Transverse colon (tissue), 4 donors: ENCODE results near the gene ORM2. TPM values are rescaled to one million over a fixed set of nuclear protein-coding genes. Genes with fewer than 3 reads are reported as not detected.

ENCODE experiments used
- DNase-seq: peaks from one replicate; pipeline ENCODE4 v3.0.0-alpha.2; 2019
- H3K27ac ChIP-seq, 4 donors: fragments of 200-600 bp; sonication (generic); 2 replicates each; pipeline ENCODE4 v1.5.1; 2016 to 2018; ENCODE audit warnings: inconsistent platforms in 4 of 4
- H3K27me3 ChIP-seq: fragments of 200-600 bp; sonication (generic); 2 replicates; pipeline ENCODE4 v1.5.1; 2017; ENCODE audit warnings: inconsistent platforms
- H3K36me3 ChIP-seq, 4 donors: fragments of 200-600 bp; sonication (generic); 2 replicates each; pipeline ENCODE4 v1.5.1; 2017 to 2019; ENCODE audit warnings: inconsistent platforms in 4 of 4
- H3K4me1 ChIP-seq, 4 donors: fragments of 200-600 bp; sonication (generic); 2 replicates each; pipeline ENCODE4 v1.5.1; 2017 to 2020; ENCODE audit warnings: inconsistent platforms in 4 of 4
- H3K4me3 ChIP-seq, 4 donors: fragments of 200-600 bp; sonication (generic); 1 replicate in 1 of 4; 2 replicates in 3 of 4; pipeline versions ENCODE4 v1.5.1 to v1.6.1; 2017 to 2019; ENCODE audit warnings: inconsistent platforms in 4 of 4
- H3K9me3 ChIP-seq, 2 donors: fragments of 200-600 bp; sonication (generic); 2 replicates each; pipeline ENCODE4 v1.5.1; 2017 to 2019; ENCODE audit warnings: inconsistent platforms in 2 of 2
- EP300 ChIP-seq: sonication (generic); formaldehyde crosslinking; IDR thresholded peaks from one replicate; pipeline ENCODE4 v1.6.1; 2017; ENCODE audit warnings: antibody characterized with exemption, low read depth
- POLR2A ChIP-seq: fragments of 450-650 bp; IDR thresholded peaks from one replicate; pipeline ENCODE4 v1.6.1; 2016; ENCODE audit warnings: antibody characterized with exemption, mild to moderate bottlenecking, moderate library complexity
- POLR2AphosphoS5 ChIP-seq, 3 donors: sonication (generic); formaldehyde crosslinking; IDR thresholded peaks; one replicate each; pipeline ENCODE4 v1.6.1; 2016; ENCODE audit warnings: antibody characterized with exemption in 3 of 3
- WGBS, 2 donors: methylation state at CpG; one replicate each; pipeline ENCODE4 v1.1.5; 2018; ENCODE audit warnings: low coverage in 1 of 2; 5-methylcytosine and 5-hydroxymethylcytosine counted together
- in situ Hi-C, 4 donors: fragments of 200-750 bp; cut with MboI; loops; one replicate each; pipeline versions ENCODE4 v1.15.0 to v1.15.1; 2017; ENCODE audit warnings: low sequenced_read_pairs in 3 of 4, low pct_ligation_motif_present in 1 of 4, low pct_unique_long_range_greater_than_20kb in 1 of 4
- intact Hi-C: fragments of 100-400 bp; cut with DNase I; formaldehyde crosslinking; loops from one replicate; pipeline ENCODE4 v1.15.1; 2023; ENCODE audit warnings: low total_unique reads
- total RNA-seq, 4 donors: library from RNA; depleted of rRNA; stranded (reverse); fragments of >200 nt; gene quantifications; one replicate each; pipeline ENCODE4 v1.1.0, GENCODE V29; 2016
- TF ChIP-seq, protein P1 (sequence below), 5 experiments: fragments of 200-600 bp in 3 of 5; fragments of 450-650 bp in 2 of 5; sonication (generic) in 3 of 5; IDR thresholded peaks; 1 replicate in 2 of 5; 2 replicates in 3 of 5; pipeline ENCODE4 v1.5.1; 2016 to 2017; ENCODE audit warnings: antibody characterized with exemption in 5 of 5, inconsistent platforms in 3 of 5, mild to moderate bottlenecking in 2 of 5, moderate library complexity in 1 of 5

Gene ORM2
- total RNA-seq, 4 donors from 2014 or later, result not detected

DNA sequence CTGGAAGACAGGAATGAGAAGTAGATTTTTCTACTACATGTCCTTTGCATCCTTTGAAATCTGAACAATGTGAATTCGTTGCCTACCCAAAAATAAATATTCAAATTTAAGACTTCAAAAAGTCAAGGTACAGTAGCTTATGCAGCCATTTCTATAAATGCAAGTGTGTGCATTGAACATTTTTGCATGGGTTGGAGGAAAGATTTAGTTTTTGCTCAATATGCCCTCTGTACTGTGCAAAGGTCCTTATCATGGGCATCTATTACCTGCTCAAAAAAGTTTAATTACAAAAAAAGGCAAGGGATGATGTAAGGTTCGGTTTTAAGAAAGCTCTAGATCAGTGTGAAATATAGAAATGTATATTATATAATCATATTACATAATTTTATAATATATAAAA is 35.5 kb downstream of the ORM2 start:
- no peak overlapping the region for H3K4me3 ChIP-seq
- no peaks in the 10 kb centered on the region for H3K27me3 ChIP-seq
- peak overlapping the region in 3 of 4 donors; percentile 63 to 77 (median 70) for H3K27ac ChIP-seq
- in situ Hi-C loops (no loop called here), intact Hi-C loops (no loop called here)
- TF ChIP-seq EP300, result no peak
- TF ChIP-seq POLR2AphosphoS5 (IDR thresholded peaks at IDR 0.05), result no peak
- no peak for TF ChIP-seq POLR2A
- TF ChIP-seq, protein P1, sequence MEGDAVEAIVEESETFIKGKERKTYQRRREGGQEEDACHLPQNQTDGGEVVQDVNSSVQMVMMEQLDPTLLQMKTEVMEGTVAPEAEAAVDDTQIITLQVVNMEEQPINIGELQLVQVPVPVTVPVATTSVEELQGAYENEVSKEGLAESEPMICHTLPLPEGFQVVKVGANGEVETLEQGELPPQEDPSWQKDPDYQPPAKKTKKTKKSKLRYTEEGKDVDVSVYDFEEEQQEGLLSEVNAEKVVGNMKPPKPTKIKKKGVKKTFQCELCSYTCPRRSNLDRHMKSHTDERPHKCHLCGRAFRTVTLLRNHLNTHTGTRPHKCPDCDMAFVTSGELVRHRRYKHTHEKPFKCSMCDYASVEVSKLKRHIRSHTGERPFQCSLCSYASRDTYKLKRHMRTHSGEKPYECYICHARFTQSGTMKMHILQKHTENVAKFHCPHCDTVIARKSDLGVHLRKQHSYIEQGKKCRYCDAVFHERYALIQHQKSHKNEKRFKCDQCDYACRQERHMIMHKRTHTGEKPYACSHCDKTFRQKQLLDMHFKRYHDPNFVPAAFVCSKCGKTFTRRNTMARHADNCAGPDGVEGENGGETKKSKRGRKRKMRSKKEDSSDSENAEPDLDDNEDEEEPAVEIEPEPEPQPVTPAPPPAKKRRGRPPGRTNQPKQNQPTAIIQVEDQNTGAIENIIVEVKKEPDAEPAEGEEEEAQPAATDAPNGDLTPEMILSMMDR (IDR thresholded peaks at IDR 0.05), result no peak
- no peaks in the 10 kb centered on the region for H3K9me3 ChIP-seq
- peaks cover 4 to 46% (median 13%) of the 10 kb centered on the region in 4 donors for H3K4me1 ChIP-seq
- DNase-seq, result no peak
- peaks cover 0 to 39% (median 19%) of the 10 kb centered on the region in 4 donors for H3K36me3 ChIP-seq
- WGBS, 2 donors, result 89 to 90% methylated on average over 2 of the region's 2 CpGs

DNA sequence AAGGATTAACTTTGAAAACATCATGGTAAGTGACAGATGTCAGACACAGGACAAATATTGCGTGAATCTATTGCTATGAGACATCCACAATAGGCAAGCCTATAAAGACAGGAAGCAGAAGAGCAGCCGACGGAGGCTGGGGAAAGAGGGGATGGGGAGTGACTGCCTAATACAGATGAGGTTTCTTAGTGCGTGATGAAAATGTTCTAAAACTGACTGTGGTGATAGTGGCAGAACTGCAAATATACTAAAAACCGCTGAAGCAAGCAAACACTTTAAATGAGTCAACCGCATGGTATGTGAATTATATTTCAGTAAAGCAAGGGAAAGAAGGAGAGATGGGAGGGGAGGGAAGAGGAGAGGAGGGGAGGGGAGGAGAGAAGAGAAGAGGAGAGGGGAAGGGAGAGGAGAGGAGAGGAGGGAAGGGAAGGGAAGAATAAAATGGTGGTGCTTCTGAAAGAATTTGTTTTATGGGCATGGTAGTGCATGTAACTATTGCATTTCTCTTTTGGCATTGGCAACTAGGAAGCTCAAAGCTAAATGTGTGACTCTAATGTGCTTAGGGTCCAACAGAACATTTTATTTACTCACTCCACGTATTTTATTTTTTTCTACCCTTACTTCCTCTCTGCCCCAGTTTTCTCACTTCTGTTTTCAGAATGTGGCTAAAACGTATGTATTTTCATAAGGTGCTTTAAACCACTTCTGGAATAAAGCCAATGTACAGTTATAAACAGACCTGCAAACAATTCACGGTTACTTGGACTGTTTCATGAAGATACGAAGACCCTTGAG is 36.9 kb downstream of the ORM2 start:
- Histone ChIP-seq H3K4me3 (no peak overlapping the region), H3K9me3 (no peaks in the 10 kb centered on the region), H3K27me3 (no peaks in the 10 kb centered on the region), H3K4me1 (peaks cover 4 to 59% (median 13%) of the 10 kb centered on the region in 4 donors), H3K36me3 (peaks cover 0 to 25% (median 12%) of the 10 kb centered on the region in 4 donors), H3K27ac (peak overlapping the region; percentile 63 to 77 (median 69))
- in situ Hi-C loops (no loop called here), intact Hi-C loops (no loop called here)
- TF ChIP-seq POLR2A, result no peak
- TF ChIP-seq, protein P1 (IDR thresholded peaks at IDR 0.05), result no peak
- TF ChIP-seq EP300, result no peak
- peak in 1 of 3 donors; percentile 9 for TF ChIP-seq POLR2AphosphoS5 (IDR thresholded peaks at IDR 0.05)
- 23 to 24% methylated on average over 10 of the region's 10 CpGs for WGBS, 2 donors
- DNase-seq, result peak; percentile 47

DNA sequence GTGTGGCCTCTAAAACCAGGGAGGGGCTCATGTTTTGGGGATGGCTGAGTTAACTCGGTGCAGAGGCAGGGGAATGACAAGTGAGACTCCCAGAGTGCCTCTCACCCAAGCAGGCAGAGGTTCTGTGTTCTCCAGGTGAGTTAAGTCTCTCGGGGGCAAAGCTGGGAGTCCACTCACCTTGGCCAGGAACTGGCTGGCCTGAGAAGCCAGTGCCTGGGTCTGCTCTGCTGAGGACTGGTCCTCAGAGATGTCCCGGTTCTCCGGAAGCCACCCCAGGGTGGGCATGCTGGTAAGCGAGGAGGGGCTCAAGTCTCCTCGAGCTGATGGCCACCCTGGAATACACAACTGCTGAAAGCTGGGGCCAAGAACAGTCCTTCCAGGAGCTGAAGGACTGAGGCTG is 37.7 kb downstream of the ORM2 start:
- H3K36me3 ChIP-seq, result peaks cover 0 to 17% (median 8%) of the 10 kb centered on the region in 4 donors
- TF ChIP-seq POLR2A (no peak), EP300 (no peak), POLR2AphosphoS5 (IDR thresholded peaks at IDR 0.05) (no peak)
- TF ChIP-seq, protein P1 (IDR thresholded peaks at IDR 0.05), result no peak
- H3K27ac ChIP-seq, result peak overlapping the region; percentile 63 to 77 (median 69)
- no peak for DNase-seq
- H3K27me3 ChIP-seq, result no peaks in the 10 kb centered on the region
- intact Hi-C loops (no loop called here), in situ Hi-C loops (no loop called here)
- no peaks in the 10 kb centered on the region for H3K9me3 ChIP-seq
- peaks cover 4 to 66% (median 15%) of the 10 kb centered on the region in 4 donors for H3K4me1 ChIP-seq
- 86% methylated on average over 6 of the region's 6 CpGs; no CpG with 5 or more reads in 1 of the 2 donors for WGBS, 2 donors
- no peak overlapping the region for H3K4me3 ChIP-seq

DNA sequence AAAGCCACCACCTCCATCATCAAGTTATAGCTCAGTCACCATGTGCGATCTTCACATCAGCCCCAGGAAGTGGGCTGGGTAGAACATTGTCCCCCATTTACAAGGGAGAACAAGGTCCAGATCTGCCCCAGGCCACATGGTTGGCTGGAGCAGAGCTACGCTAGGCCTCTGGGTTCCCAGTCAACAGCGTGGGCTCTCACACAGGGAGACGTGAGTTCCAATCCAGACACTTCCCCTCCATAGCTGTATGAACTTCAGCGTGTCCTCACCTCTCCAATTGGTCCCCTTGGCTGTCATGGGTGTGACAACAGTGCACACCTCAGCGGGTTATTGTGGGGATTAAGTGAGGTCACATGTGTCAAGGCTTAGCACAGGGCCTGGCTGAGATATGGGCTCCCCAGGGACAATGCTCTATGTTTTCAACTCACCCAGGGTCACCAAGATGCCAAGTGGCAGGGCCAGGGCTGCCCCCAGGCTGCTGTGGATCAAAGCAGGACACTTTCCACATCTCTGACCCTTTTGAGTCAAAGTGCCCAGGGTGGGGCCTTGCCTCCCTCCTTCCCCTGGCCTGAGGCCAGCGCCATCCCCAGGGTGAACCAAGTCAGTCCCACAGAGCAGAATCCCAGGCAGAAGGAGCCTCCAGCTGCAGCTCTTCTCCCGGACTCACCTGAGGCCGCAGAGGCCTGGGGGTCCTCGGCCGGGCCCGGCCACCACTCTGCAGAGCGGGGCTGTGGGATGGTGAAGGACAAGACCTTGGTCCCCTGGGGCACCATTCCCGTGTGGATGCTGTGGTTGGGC is 38.3 kb downstream of the ORM2 start:
- Histone ChIP-seq H3K27ac (peak overlapping the region; percentile 63 to 77 (median 69)), H3K4me3 (no peak overlapping the region), H3K9me3 (no peaks in the 10 kb centered on the region), H3K4me1 (peaks cover 8 to 72% (median 19%) of the 10 kb centered on the region in 4 donors), H3K36me3 (peaks cover 0 to 13% (median 6%) of the 10 kb centered on the region in 4 donors), H3K27me3 (no peaks in the 10 kb centered on the region)
- TF ChIP-seq EP300, result no peak
- TF ChIP-seq POLR2AphosphoS5 (IDR thresholded peaks at IDR 0.05), result no peak
- TF ChIP-seq, protein P1 (IDR thresholded peaks at IDR 0.05), result no peak
- no peak for TF ChIP-seq POLR2A
- in situ Hi-C loops, result no loop called here
- intact Hi-C loops, result no loop called here
- WGBS, 2 donors, result 70 to 87% methylated on average over 2 to 14 of the region's 14 CpGs
- DNase-seq, result no peak
